Smooth muscle cell (in vitro differentiated cells): Measurements from ENCODE around the gene TEK. TPM values are rescaled to one million over a fixed set of nuclear protein-coding genes. Genes with fewer than 3 reads are reported as not detected.
"Not testable (repeated sequence)": the region's sequence is repeated elsewhere in the genome, so short reads cannot be mapped to it uniquely, and the experiment has no call there.

Experiments used
- DNase-seq: peaks from one replicate; lab custom pipeline; 2025; ENCODE audit not compliant: unreplicated experiment; lab: John Stamatoyannopoulos, UW
- H2AFZ ChIP-seq: fragments of 200-600 bp; sonication (generic); 2 replicates; pipeline ENCODE4 v1.6.0; 2016; ENCODE audit warnings: antibody characterized with exemption, low read depth, mild to moderate bottlenecking
- H3F3A ChIP-seq: fragments of 200-600 bp; sonication (generic); 2 replicates; pipeline ENCODE4 v1.6.0; 2017; ENCODE audit warnings: antibody characterized with exemption, low read depth
- H3K27ac ChIP-seq: fragments of 200-600 bp; sonication (generic); 2 replicates; pipeline ENCODE4 v1.5.1; 2016; ENCODE audit warnings: low read depth, mild to moderate bottlenecking
- H3K27me3 ChIP-seq: fragments of 200-600 bp; sonication (generic); 2 replicates; pipeline ENCODE4 v1.6.1; 2016; ENCODE audit warnings: low read depth, mild to moderate bottlenecking
- H3K36me3 ChIP-seq: fragments of 200-600 bp; sonication (generic); 2 replicates; pipeline ENCODE4 v1.5.1; 2016; ENCODE audit warnings: low read depth
- H3K4me1 ChIP-seq: fragments of 200-600 bp; sonication (generic); 2 replicates; pipeline ENCODE4 v1.5.1; 2016; ENCODE audit warnings: low read depth
- H3K4me2 ChIP-seq: fragments of 200-600 bp; sonication (generic); 2 replicates; pipeline ENCODE4 v1.6.0; 2016; ENCODE audit warnings: mild to moderate bottlenecking
- H3K4me3 ChIP-seq: fragments of 200-600 bp; sonication (generic); 2 replicates; pipeline ENCODE4 v1.5.1; 2016; ENCODE audit warnings: mild to moderate bottlenecking
- H3K79me2 ChIP-seq: fragments of 200-600 bp; sonication (generic); 2 replicates; pipeline ENCODE4 v1.6.0; 2016; ENCODE audit warnings: low read depth, mild to moderate bottlenecking
- H3K9ac ChIP-seq: fragments of 200-600 bp; sonication (generic); 2 replicates; pipeline ENCODE4 v1.6.0; 2016; ENCODE audit warnings: low read depth
- H3K9me3 ChIP-seq: fragments of 200-600 bp; sonication (generic); replicated peaks from 2 replicates; pipeline ENCODE4 v1.5.1; 2016; ENCODE audit warnings: low read depth
- H4K20me1 ChIP-seq: fragments of 200-600 bp; sonication (generic); 2 replicates; pipeline ENCODE4 v1.6.0; 2016; ENCODE audit warnings: low read depth
- WGBS: methylation state at CpG from one replicate; pipeline ENCODE4 v1.1.7; 2016; ENCODE audit warnings: low lambda C conversion rate; 5-methylcytosine and 5-hydroxymethylcytosine counted together
- polyA plus RNA-seq: library from polyadenylated mRNA; unstranded; fragments of >200 nt; fragmentation: Nextera tagmentation; extraction: Ambion mirVana; gene quantifications from 2 replicates; pipeline ENCODE4 v1.2.1, GENCODE V29; 2016
- total RNA-seq: library from RNA; depleted of rRNA; stranded (reverse); fragments of >200 nt; gene quantifications from 2 replicates; pipeline ENCODE4 v1.2.3, GENCODE V29; 2014
- TF ChIP-seq, protein P1 (sequence below): fragments of 200-600 bp; sonication (generic); IDR thresholded peaks from 2 replicates; pipeline ENCODE4 v1.5.1; 2017; ENCODE audit warnings: borderline replicate concordance, mild to moderate bottlenecking, antibody characterized with exemption; ENCODE audit not compliant: insufficient read depth, poor library complexity, severe bottlenecking

TEK gene
- total and polyA plus RNA-seq, 2 experiments from 2014 or later, result 36.0 to 58.9 TPM

DNA sequence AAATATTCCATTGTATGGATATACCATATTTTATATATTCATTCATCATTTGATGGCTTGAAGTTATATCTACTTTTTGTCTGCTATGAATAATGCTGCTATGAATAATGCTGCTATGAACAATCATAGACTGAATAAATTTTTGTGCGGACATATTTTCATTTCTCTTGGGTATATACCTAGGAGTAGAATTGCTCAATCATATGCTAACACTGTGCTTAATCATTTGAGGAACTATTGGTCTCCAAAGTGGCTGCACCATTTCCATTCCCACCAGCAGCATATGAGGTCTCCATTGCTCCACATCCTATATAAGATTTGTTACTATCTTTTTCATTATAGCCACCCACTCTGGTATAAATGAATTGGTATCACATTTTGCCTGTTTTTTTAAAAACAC is 18.3 kb upstream of the TEK start:
- no peaks in the 10 kb centered on the region for H3K79me2 ChIP-seq
- peak overlapping the region; percentile 98 for H3K27ac ChIP-seq

DNA sequence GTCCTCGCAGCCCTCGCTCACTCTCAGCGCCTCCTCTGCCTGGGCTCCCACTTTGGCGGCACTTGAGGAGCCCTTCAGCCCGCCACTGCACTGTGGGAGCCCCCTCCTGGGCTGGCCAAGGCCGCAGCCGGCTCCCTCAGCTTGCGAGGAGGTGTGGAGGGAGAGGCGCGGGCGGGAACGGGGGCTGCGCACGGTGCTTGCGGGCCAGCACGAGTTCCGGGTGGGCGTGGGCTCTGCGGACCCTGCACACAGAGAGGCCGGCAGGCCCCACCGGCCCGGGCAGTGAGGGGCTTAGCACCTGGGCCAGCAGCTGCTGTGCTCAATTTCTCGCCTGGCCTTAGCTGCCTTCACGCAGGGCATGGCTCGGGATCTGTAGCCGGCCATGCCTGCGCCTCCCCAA is 16.5 kb upstream of the TEK start:
- H3K4me3 ChIP-seq, H2AFZ ChIP-seq, DNase-seq, H3K79me2 ChIP-seq, H4K20me1 ChIP-seq, H3K9ac ChIP-seq, H3K27me3 ChIP-seq, H3K36me3 ChIP-seq, H3K27ac ChIP-seq, H3K4me2 ChIP-seq, H3K9me3 ChIP-seq: not testable (repeated sequence)
- Histone ChIP-seq H3K4me1 (peaks cover 17% of the 10 kb centered on the region), H3F3A (peaks cover 15% of the 10 kb centered on the region)
- WGBS, result 96% methylated on average over 21 of the region's 27 CpGs

More for the DNA sequence above, 18.3 kb upstream of the TEK start:
- TF ChIP-seq, protein P1, sequence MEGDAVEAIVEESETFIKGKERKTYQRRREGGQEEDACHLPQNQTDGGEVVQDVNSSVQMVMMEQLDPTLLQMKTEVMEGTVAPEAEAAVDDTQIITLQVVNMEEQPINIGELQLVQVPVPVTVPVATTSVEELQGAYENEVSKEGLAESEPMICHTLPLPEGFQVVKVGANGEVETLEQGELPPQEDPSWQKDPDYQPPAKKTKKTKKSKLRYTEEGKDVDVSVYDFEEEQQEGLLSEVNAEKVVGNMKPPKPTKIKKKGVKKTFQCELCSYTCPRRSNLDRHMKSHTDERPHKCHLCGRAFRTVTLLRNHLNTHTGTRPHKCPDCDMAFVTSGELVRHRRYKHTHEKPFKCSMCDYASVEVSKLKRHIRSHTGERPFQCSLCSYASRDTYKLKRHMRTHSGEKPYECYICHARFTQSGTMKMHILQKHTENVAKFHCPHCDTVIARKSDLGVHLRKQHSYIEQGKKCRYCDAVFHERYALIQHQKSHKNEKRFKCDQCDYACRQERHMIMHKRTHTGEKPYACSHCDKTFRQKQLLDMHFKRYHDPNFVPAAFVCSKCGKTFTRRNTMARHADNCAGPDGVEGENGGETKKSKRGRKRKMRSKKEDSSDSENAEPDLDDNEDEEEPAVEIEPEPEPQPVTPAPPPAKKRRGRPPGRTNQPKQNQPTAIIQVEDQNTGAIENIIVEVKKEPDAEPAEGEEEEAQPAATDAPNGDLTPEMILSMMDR, result no peak
- no peak for DNase-seq
- Histone ChIP-seq H2AFZ (no peak overlapping the region), H3K4me3 (no peak overlapping the region), H3K27me3 (no peaks in the 10 kb centered on the region), H3K4me2 (peak overlapping the region; percentile 73), H3K9ac (no peak overlapping the region), H3K9me3 (no peaks in the 10 kb centered on the region), H4K20me1 (no peaks in the 10 kb centered on the region), H3F3A (peaks cover 26% of the 10 kb centered on the region), H3K36me3 (no peaks in the 10 kb centered on the region), H3K4me1 (peaks cover 17% of the 10 kb centered on the region)
- 97% methylated on average over 1 of the region's 1 CpG for WGBS

DNA sequence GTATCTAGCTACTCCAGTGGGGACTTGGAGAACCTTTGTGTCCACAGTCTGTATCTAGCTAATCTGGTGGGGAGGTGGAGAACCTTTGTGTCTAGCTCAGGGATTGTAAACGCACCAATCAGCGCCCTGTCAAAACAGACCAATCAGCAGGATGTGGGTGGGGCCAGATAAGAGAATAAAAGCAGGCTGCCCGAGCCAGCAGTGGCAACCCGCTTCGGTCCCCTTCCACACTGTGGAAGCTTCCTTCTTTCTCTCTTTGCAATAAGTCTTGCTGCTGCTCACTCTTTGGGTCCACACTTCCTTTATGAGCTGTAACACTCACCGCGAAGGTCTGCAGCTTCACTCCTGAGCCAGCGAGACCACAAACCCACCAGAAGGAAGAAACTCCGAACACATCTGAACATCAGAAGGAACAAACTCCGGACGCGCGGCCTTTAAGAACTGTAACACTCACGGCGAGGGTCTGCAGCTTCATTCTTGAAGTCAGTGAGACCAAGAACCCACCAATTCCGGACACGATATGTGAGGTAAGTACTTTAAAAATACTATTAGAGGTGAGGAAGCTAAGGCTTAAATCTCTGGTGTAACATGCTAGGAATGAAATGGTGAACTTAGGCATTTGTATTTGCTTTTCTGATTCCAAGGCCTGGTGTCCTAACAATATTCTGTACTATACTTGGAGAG is 15.5 kb upstream of the TEK start:
- H3K27me3 ChIP-seq, H3K4me3 ChIP-seq, H3K36me3 ChIP-seq, H2AFZ ChIP-seq, H3K4me2 ChIP-seq, DNase-seq, H3K9ac ChIP-seq, H3F3A ChIP-seq, H4K20me1 ChIP-seq, H3K79me2 ChIP-seq, H3K9me3 ChIP-seq: not testable (repeated sequence)
- Histone ChIP-seq H3K27ac (peak overlapping the region; percentile 86), H3K4me1 (peaks cover 17% of the 10 kb centered on the region)
- 97% methylated on average over 17 of the region's 17 CpGs for WGBS

DNA sequence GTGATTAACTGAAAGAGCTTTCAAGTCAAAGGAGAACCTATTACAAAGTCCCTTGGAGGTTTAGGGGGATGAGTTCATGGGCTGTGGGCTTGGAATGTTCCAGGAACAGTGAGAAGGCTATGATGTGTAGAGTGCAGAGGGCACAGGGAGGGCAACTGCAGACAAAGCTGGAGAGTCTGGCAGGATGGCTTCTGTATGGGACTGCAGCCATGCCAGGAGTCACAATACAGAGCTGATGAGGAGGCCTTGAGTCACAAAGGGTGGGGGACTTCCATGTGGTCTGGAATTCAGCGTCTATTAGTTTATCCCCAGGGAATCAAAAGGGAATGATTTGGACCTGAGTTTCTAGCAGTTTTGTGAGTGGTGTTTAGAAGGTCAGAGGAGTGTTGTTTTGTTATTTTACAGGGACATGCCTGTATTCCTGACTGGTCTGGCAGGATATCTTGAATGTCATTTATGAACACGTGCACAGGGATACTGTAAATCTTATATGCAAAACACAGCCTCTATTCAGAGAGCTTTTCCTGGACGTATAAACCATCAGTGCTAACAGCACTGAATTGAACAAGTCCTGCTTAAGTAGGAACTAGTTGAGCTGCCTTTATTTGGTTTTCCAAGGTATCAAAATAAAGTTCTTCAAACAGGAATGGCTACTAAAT is 14.3 kb upstream of the TEK start:
- Histone ChIP-seq H3K27ac (peak overlapping the region; percentile 86), H3F3A (no peaks in the 10 kb centered on the region), H4K20me1 (no peaks in the 10 kb centered on the region), H3K9me3 (no peaks in the 10 kb centered on the region), H3K36me3 (peaks cover 5% of the 10 kb centered on the region), H2AFZ (peak overlapping the region; percentile 25), H3K79me2 (no peaks in the 10 kb centered on the region), H3K4me2 (peak overlapping the region; percentile 60), H3K4me3 (no peak overlapping the region), H3K27me3 (no peaks in the 10 kb centered on the region), H3K4me1 (peaks cover 12% of the 10 kb centered on the region), H3K9ac (peak overlapping the region; percentile 31)
- DNase-seq, result no peak
- WGBS, result 22% methylated on average over 3 of the region's 3 CpGs
- TF ChIP-seq, protein P1, result no peak
